Measurements from ENCODE around the gene PPP1R17. TPM values are rescaled to one million over a fixed set of nuclear protein-coding genes. Genes with fewer than 3 reads are reported as not detected.

The PPP1R17 gene
- total RNA-seq, 1 donor from 2014 or later = not detected

DNA sequence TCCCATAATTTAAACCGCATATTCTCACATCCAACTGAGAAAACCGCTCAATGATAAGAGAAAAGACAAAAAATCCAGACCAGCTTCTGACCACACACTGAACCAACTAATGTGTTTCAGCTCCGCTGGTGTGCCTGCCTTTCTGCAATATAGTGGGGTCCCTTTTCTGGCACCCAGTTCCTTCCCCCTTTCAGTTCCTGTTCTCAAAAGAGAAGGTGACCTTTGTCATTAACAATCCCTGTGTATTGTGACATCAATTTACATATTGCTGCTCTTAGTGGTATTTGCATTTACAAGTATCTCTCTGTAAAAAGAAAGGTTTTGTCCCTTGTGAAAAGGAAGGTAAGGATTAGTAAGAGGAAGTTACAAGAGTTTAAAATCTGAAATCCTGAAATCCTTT lies 1.4 kb downstream of the PPP1R17 start:
- POLR2A ChIA-PET = no interaction called here
- no peaks in the 10 kb centered on the region for H3K36me3 Mint-ChIP-seq (ENCODE audit: low read depth)
- DNase-seq = no peak
- peak overlapping the region; percentile 68 for H3K4me3 Mint-ChIP-seq
- peaks cover 2% of the 10 kb centered on the region for H3K9me3 Mint-ChIP-seq
- intact Hi-C loops (cut with micrococcal nuclease) = no loop called here
- CTCF ChIA-PET = no interaction called here
- H3K4me1 Mint-ChIP-seq = peaks cover 31% of the 10 kb centered on the region
- H3K27me3 Mint-ChIP-seq = peaks cover 2% of the 10 kb centered on the region
- TF ChIP-seq, protein P1, sequence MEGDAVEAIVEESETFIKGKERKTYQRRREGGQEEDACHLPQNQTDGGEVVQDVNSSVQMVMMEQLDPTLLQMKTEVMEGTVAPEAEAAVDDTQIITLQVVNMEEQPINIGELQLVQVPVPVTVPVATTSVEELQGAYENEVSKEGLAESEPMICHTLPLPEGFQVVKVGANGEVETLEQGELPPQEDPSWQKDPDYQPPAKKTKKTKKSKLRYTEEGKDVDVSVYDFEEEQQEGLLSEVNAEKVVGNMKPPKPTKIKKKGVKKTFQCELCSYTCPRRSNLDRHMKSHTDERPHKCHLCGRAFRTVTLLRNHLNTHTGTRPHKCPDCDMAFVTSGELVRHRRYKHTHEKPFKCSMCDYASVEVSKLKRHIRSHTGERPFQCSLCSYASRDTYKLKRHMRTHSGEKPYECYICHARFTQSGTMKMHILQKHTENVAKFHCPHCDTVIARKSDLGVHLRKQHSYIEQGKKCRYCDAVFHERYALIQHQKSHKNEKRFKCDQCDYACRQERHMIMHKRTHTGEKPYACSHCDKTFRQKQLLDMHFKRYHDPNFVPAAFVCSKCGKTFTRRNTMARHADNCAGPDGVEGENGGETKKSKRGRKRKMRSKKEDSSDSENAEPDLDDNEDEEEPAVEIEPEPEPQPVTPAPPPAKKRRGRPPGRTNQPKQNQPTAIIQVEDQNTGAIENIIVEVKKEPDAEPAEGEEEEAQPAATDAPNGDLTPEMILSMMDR (IDR thresholded peaks at IDR 0.05) = no peak
- peak; percentile 89 for ATAC-seq (ENCODE audit: low read depth)
- peak overlapping the region; percentile 24 for H3K27ac Mint-ChIP-seq

DNA sequence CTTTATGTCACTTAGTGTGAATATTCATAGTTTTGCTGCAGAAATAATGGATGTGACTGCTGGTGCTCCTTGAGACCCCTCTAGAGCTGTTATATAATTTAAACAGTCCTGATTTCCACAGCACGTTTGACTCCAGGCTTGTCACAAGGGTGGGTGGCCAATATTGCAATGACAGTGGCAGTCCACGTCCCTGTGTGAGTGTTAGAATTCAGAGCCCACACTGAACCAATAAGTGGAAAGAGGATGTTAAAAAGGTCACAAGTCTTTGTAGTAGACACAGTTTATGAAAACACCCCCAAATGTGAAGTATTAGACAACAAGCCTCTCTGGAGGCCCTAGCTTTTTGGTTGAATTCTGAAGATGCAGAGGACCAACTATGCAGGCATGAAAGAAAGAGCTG lies 2.0 kb downstream of the PPP1R17 start:
- no peak for ATAC-seq (ENCODE audit: low read depth)
- no peak overlapping the region for H3K4me3 Mint-ChIP-seq

DNA sequence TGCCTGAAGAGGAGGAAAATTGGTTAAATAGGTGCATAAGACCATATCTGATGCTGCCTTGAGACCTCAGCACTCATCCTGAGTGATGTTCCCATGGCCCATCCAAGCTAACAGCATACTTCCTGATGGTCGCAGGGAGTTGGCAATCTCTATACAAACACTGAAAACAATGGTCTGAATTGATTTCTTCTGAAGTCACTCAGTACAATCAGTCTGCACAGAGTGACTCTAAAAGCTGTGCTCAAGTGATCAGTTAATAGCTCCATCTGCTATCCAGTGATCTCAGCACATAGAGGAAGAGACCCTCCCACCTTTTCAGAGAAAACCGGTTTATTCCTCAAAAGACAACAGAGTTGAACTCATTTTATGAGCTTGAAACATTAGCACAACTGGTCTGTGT lies 3.9 kb downstream of the PPP1R17 start:
- no peak overlapping the region for H3K4me3 Mint-ChIP-seq
- intact Hi-C loops (cut with micrococcal nuclease) = no loop called here
- ChIA-PET POLR2A (no interaction called here), CTCF (no interaction called here)
- no peaks in the 10 kb centered on the region for H3K9me3 Mint-ChIP-seq
- ATAC-seq (ENCODE audit: low read depth) = no peak
- H3K27me3 Mint-ChIP-seq = peaks cover 2% of the 10 kb centered on the region
- TF ChIP-seq, protein P1 (IDR thresholded peaks at IDR 0.05) = no peak
- no peak overlapping the region for H3K27ac Mint-ChIP-seq
- H3K4me1 Mint-ChIP-seq = peaks cover 34% of the 10 kb centered on the region
- no peaks in the 10 kb centered on the region for H3K36me3 Mint-ChIP-seq (ENCODE audit: low read depth)
- no peak for DNase-seq

More for the DNA sequence above, 2.0 kb downstream of the PPP1R17 start:
- TF ChIP-seq, protein P1 (IDR thresholded peaks at IDR 0.05) = no peak
- intact Hi-C loops (cut with micrococcal nuclease) = no loop called here
- H3K4me1 Mint-ChIP-seq = peaks cover 31% of the 10 kb centered on the region
- ChIA-PET CTCF (no interaction called here), POLR2A (no interaction called here)
- peaks cover 2% of the 10 kb centered on the region for H3K27me3 Mint-ChIP-seq
- no peak overlapping the region for H3K27ac Mint-ChIP-seq
- H3K36me3 Mint-ChIP-seq (ENCODE audit: low read depth) = no peaks in the 10 kb centered on the region
- peaks cover 2% of the 10 kb centered on the region for H3K9me3 Mint-ChIP-seq
- no peak for DNase-seq

DNA sequence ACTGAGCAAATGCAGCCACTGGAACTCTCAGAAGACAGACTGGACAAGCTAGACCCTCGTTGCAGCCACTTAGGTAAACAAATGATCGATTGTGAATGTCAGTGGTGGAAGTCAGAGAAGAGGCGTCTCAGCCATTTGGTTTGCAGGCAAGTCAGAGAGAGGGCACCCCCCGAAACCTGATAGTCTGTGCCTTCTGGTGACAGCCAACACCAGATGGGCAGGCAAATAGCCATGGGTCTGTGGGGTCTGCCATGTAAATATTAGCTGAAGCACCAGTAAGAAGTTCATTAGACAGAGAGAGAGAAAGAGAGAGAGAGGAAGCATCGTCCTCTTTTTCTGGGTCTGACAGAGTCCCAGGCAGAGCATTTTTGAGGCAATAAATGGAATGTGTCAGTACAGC lies 5.4 kb downstream of the PPP1R17 start:
- ChIA-PET POLR2A (no interaction called here), CTCF (no interaction called here)
- TF ChIP-seq, protein P1 (IDR thresholded peaks at IDR 0.05) = no peak
- intact Hi-C loops (cut with micrococcal nuclease) = no loop called here
- Mint-ChIP-seq H3K9me3 (no peaks in the 10 kb centered on the region), H3K36me3 (ENCODE audit: low read depth) (no peaks in the 10 kb centered on the region), H3K4me1 (peaks cover 34% of the 10 kb centered on the region), H3K27ac (no peak overlapping the region), H3K4me3 (no peak overlapping the region), H3K27me3 (peaks cover 2% of the 10 kb centered on the region)
- ATAC-seq (ENCODE audit: low read depth) (no peak), DNase-seq (no peak)

DNA sequence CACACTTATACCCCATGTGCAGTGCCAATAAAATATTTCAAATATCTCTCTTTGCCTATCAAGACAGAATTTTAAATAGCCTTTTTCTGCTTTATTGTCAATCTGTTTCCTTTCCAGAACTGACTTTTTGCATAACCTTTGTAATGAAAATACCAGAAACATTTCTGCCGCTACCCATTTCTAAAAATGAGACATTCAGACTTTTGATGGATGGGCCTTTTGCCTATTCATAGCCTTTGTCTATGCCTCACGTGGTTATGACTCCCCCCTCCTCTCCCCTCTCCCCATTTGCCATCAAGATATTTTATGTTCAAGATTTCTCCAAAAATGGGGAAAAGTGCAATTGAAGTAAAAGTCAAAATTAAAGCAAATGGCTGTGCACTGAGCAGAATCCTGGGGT lies 5.9 kb downstream of the PPP1R17 start:
- CTCF ChIA-PET = no interaction called here
- H3K4me1 Mint-ChIP-seq = peaks cover 32% of the 10 kb centered on the region

More for the DNA sequence above, 5.9 kb downstream of the PPP1R17 start:
- TF ChIP-seq, protein P1 (IDR thresholded peaks at IDR 0.05) = no peak
- H3K27me3 Mint-ChIP-seq = peaks cover 2% of the 10 kb centered on the region
- H3K36me3 Mint-ChIP-seq (ENCODE audit: low read depth) = no peaks in the 10 kb centered on the region
- H3K4me3 Mint-ChIP-seq = no peak overlapping the region
- H3K27ac Mint-ChIP-seq = no peak overlapping the region
- DNase-seq (no peak), ATAC-seq (ENCODE audit: low read depth) (no peak)
- POLR2A ChIA-PET = no interaction called here
- intact Hi-C loops (cut with micrococcal nuclease) = no loop called here
- no peaks in the 10 kb centered on the region for H3K9me3 Mint-ChIP-seq
